ENCODE results near the gene CD24.

The CD24 gene

GRCh38 chr6:106925948-106926347 is 48.6 kb downstream of the CD24 start:
- no peak overlapping the region for H3K4me3 ChIP-seq (ENCODE audit: low read length)
- peaks cover 5% of the 10 kb centered on the region for H3K27me3 ChIP-seq (replicated peaks; ENCODE audit: control insufficient read depth, insufficient read depth, low read length)
- no peak for DNase-seq (ENCODE audit: low read depth)
- H3K9ac ChIP-seq (ENCODE audit: low read length): no peak overlapping the region
- no peaks in the 10 kb centered on the region for H3K36me3 ChIP-seq (ENCODE audit: control insufficient read depth, insufficient read depth, low read length, severe bottlenecking)
- no peaks in the 10 kb centered on the region for H3K4me1 ChIP-seq (ENCODE audit: control insufficient read depth, insufficient read depth, low read length)
- H3K9me3 ChIP-seq (ENCODE audit: control insufficient read depth, low read length): no peaks in the 10 kb centered on the region

- DNase-seq (ENCODE audit: low read depth): no peak
- Histone ChIP-seq H3K9me3 (ENCODE audit: control insufficient read depth, low read length) (no peaks in the 10 kb centered on the region), H3K4me3 (ENCODE audit: low read length) (no peak overlapping the region), H3K9ac (ENCODE audit: low read length) (no peak overlapping the region), H3K4me1 (ENCODE audit: control insufficient read depth, insufficient read depth, low read length) (no peaks in the 10 kb centered on the region), H3K27me3 (replicated peaks; ENCODE audit: control insufficient read depth, insufficient read depth, low read length) (peaks cover 3% of the 10 kb centered on the region), H3K36me3 (ENCODE audit: control insufficient read depth, insufficient read depth, low read length, severe bottlenecking) (no peaks in the 10 kb centered on the region)
Measured at GRCh38 chr6:106924694-106925523, 49.6 kb downstream of the CD24 start.

- H3K27me3 ChIP-seq (replicated peaks; ENCODE audit: control insufficient read depth, insufficient read depth, low read length): peaks cover 11% of the 10 kb centered on the region
- H3K9me3 ChIP-seq (ENCODE audit: control insufficient read depth, low read length): no peaks in the 10 kb centered on the region
- H3K4me1 ChIP-seq (ENCODE audit: control insufficient read depth, insufficient read depth, low read length): no peaks in the 10 kb centered on the region
- no peak for DNase-seq (ENCODE audit: low read depth)
- H3K4me3 ChIP-seq (ENCODE audit: low read length): no peak overlapping the region
- no peak overlapping the region for H3K9ac ChIP-seq (ENCODE audit: low read length)
- H3K36me3 ChIP-seq (ENCODE audit: control insufficient read depth, insufficient read depth, low read length, severe bottlenecking): no peaks in the 10 kb centered on the region
Measured at GRCh38 chr6:106922626-106923025, 51.9 kb downstream of the CD24 start.

All from adipocyte (in vitro differentiated cells).